ENCODE measurements around the gene FBXL15. TPM values are rescaled to one million over a fixed set of nuclear protein-coding genes. Genes with fewer than 3 reads are reported as not detected.

Gene FBXL15
- total and polyA plus RNA-seq, 2 donors (not counting 3 experiments of a cell fraction or from before 2014, with no cell fraction given) = 9.9 to 15.3 TPM

DNA sequence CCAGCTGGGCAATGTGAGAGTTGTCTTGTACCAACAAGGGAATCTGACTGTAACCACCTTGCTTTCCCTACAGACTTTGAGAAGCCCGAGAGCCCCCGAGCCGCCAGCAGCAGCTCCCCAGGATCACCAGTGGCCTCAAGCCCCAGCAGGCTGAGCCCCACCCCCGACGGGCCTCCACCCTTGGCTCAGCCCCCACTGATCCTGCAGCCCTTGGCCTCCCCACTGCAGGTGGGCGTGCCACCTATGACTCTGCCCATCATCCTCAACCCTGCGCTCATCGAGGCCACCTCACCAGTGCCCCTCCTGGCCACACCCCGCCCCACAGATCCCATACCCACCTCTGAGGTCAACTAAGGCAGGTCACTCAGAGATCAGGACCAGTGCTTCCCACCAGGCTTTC, 38.7 kb upstream of the FBXL15 start:
- dilution Hi-C loops (cut with MboI; ENCODE audit: extremely low pct_ligation_motif_present, low sequenced_read_pairs) = no loop called here
- POLR2A ChIA-PET = interaction anchor here (0.7 kb wide), 1 partner anchor 549 kb away, joined by 8 read pairs; no protein-coding TSS in a partner anchor

More for the DNA sequence above, 38.7 kb upstream of the FBXL15 start:
- intact Hi-C loops (cut with micrococcal nuclease) = no loop called here
- Histone ChIP-seq H2AFZ (ENCODE audit: low read depth, low read length) (no peak overlapping the region), H3K4me3 (replicated peaks in 1 of 3; ENCODE audit: insufficient read depth in 1 of 3, low read depth in 1 of 3, low read length in 3 of 3) (no peak overlapping the region), H4K20me1 (replicated peaks; ENCODE audit: control insufficient read depth, extremely low read depth, insufficient read depth, low read length) (no peaks in the 10 kb centered on the region), H3K4me2 (ENCODE audit: insufficient read depth, low read length) (no peak overlapping the region), H3K9me1 (replicated peaks; ENCODE audit: control insufficient read depth, extremely low read depth, insufficient read depth, low read length) (no peaks in the 10 kb centered on the region), H3K27ac (ENCODE audit: insufficient read depth, low read depth, low read length) (no peak overlapping the region), H3K36me3 (ENCODE audit: control insufficient read depth in 2 of 2, extremely low read depth in 1 of 2, insufficient read depth in 2 of 2, low read length in 2 of 2) (peaks cover 4 to 30% of the 10 kb centered on the region in 2 experiments), H3K79me2 (ENCODE audit: control insufficient read depth, insufficient read depth, low read length) (no peaks in the 10 kb centered on the region), H3K9me3 (replicated peaks; ENCODE audit: control insufficient read depth, insufficient read depth, low read length) (no peaks in the 10 kb centered on the region), H3K27me3 (ENCODE audit: control insufficient read depth in 2 of 2, insufficient read depth in 2 of 2, low read length in 2 of 2) (no peaks in the 10 kb centered on the region), H3K4me1 (ENCODE audit: control insufficient read depth, extremely low read depth, insufficient read depth, low read length) (no peaks in the 10 kb centered on the region), H3K9ac (replicated peaks; ENCODE audit: extremely low read depth, insufficient read depth, low read length) (no peak overlapping the region)
- BruUV-seq (replicated peaks) = no TSS peak
- no peak for TF ChIP-seq POLR2A (IDR thresholded peaks at IDR 0.05; ENCODE audit: low read depth, low read length)
- TF ChIP-seq POLR2AphosphoS5 (IDR thresholded peaks at IDR 0.05; ENCODE audit: insufficient read depth, low read depth, low read length) = no peak
- no peak for TF ChIP-seq GATA2 (IDR thresholded peaks at IDR 0.05; ENCODE audit: insufficient read depth, insufficient read length, low read depth, low read length)
- TF ChIP-seq MYC (IDR thresholded peaks at IDR 0.05; ENCODE audit: low read depth, low read length) = no peak
- TF ChIP-seq FOS (IDR thresholded peaks at IDR 0.05; ENCODE audit: borderline replicate concordance, insufficient read depth, low read length) = no peak
- TF ChIP-seq, protein P1, sequence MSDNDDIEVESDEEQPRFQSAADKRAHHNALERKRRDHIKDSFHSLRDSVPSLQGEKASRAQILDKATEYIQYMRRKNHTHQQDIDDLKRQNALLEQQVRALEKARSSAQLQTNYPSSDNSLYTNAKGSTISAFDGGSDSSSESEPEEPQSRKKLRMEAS (IDR thresholded peaks at IDR 0.05; ENCODE audit: insufficient read depth, insufficient read length) = no peak
- TF ChIP-seq JUN (IDR thresholded peaks at IDR 0.05; ENCODE audit: borderline replicate concordance, insufficient read depth, insufficient read length, low read depth) = no peak
- TF ChIP-seq, protein P2, sequence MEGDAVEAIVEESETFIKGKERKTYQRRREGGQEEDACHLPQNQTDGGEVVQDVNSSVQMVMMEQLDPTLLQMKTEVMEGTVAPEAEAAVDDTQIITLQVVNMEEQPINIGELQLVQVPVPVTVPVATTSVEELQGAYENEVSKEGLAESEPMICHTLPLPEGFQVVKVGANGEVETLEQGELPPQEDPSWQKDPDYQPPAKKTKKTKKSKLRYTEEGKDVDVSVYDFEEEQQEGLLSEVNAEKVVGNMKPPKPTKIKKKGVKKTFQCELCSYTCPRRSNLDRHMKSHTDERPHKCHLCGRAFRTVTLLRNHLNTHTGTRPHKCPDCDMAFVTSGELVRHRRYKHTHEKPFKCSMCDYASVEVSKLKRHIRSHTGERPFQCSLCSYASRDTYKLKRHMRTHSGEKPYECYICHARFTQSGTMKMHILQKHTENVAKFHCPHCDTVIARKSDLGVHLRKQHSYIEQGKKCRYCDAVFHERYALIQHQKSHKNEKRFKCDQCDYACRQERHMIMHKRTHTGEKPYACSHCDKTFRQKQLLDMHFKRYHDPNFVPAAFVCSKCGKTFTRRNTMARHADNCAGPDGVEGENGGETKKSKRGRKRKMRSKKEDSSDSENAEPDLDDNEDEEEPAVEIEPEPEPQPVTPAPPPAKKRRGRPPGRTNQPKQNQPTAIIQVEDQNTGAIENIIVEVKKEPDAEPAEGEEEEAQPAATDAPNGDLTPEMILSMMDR (IDR thresholded peaks at IDR 0.05; ENCODE audit: extremely low read depth in 1 of 2, insufficient read depth in 1 of 2, low read depth in 1 of 2, low read length in 2 of 2) = no peak
- no peak for TF ChIP-seq EZH2 (IDR thresholded peaks at IDR 0.05; ENCODE audit: borderline replicate concordance, low read depth, low read length, severe bottlenecking)
- CTCF ChIA-PET = interaction anchor here (2.0 to 5.0 kb wide), 4 partner anchors 12 to 152 kb away, joined by 10 to 30 read pairs (median 14); partner anchors contain the start of gene NFKB2
- DNase-seq (ENCODE audit: low read depth, low spot score) (no peak), FAIRE-seq (no peak)
